ENCODE data around the gene CPEB2. TPM values are rescaled to one million over a fixed set of nuclear protein-coding genes. Genes with fewer than 3 reads are reported as not detected.

CPEB2 gene
- total RNA-seq, 1 experiment from 2014 or later = 3.3 TPM

- ChIA-PET CTCF (no interaction called here), POLR2A (no interaction called here)
- H3K27me3 Mint-ChIP-seq (ENCODE audit: low read depth) = peaks cover 26% of the 10 kb centered on the region
- H3K36me3 Mint-ChIP-seq = no peaks in the 10 kb centered on the region
- TF ChIP-seq OVOL2 (CRISPR knock-in tag; IDR thresholded peaks at IDR 0.05; ENCODE audit: borderline replicate concordance) (no peak), CTCF (IDR thresholded peaks at IDR 0.05) (no peak), ATF3 (CRISPR knock-in tag; conservative IDR thresholded peaks at IDR 0.05) (no peak), NR3C1 (CRISPR knock-in tag; conservative IDR thresholded peaks at IDR 0.05; ENCODE audit: low read depth) (no peak), ESRRA (CRISPR knock-in tag; IDR thresholded peaks at IDR 0.05; ENCODE audit: borderline replicate concordance) (no peak), ZNF263 (CRISPR knock-in tag; IDR thresholded peaks at IDR 0.05; ENCODE audit: low read depth) (no peak), PRRX2 (CRISPR knock-in tag; IDR thresholded peaks at IDR 0.05) (no peak)
- H3K4me1 Mint-ChIP-seq = peaks cover 40% of the 10 kb centered on the region
- ATAC-seq = peak; percentile 5
- DNase-seq (ENCODE audit: low spot score) = peak; percentile 55
- H3K27ac Mint-ChIP-seq = no peak overlapping the region
- H3K9me3 Mint-ChIP-seq = no peaks in the 10 kb centered on the region
- peak overlapping the region; percentile 79 for H3K4me3 Mint-ChIP-seq
Observed at GRCh38 chr4:15003891-15004738, 1.8 kb downstream of the CPEB2 start.

GRCh38 chr4:15004739-15005301 is 2.5 kb downstream of the CPEB2 start:
- H3K36me3 Mint-ChIP-seq = no peaks in the 10 kb centered on the region
- H3K4me3 Mint-ChIP-seq = peak overlapping the region; percentile 79
- H3K27ac Mint-ChIP-seq = no peak overlapping the region
- POLR2A ChIA-PET = no interaction called here
- no peaks in the 10 kb centered on the region for H3K9me3 Mint-ChIP-seq
- ATAC-seq (no peak), DNase-seq (ENCODE audit: low spot score) (peak; percentile 43)
- CTCF ChIA-PET = no interaction called here
- H3K27me3 Mint-ChIP-seq (ENCODE audit: low read depth) = peaks cover 26% of the 10 kb centered on the region
- H3K4me1 Mint-ChIP-seq = peaks cover 42% of the 10 kb centered on the region
- TF ChIP-seq E2F5 (CRISPR knock-in tag; IDR thresholded peaks at IDR 0.05) = no peak
- TF ChIP-seq OVOL2 (CRISPR knock-in tag; IDR thresholded peaks at IDR 0.05; ENCODE audit: borderline replicate concordance) = no peak
- no peak for TF ChIP-seq JAZF1 (CRISPR knock-in tag; IDR thresholded peaks at IDR 0.05)
- TF ChIP-seq E2F1 (CRISPR knock-in tag; IDR thresholded peaks at IDR 0.05) = no peak
- TF ChIP-seq ARID4B (CRISPR knock-in tag; IDR thresholded peaks at IDR 0.05; ENCODE audit: borderline replicate concordance) = no peak
- no peak for TF ChIP-seq TP53 (CRISPR knock-in tag; IDR thresholded peaks at IDR 0.05)
- no peak for TF ChIP-seq AR (CRISPR knock-in tag; IDR thresholded peaks at IDR 0.05)
- peak; percentile 37; the same call in 1 of the 2 replicates for TF ChIP-seq ZNF423 (CRISPR knock-in tag; IDR thresholded peaks at IDR 0.05)
- TF ChIP-seq TEAD4 (CRISPR knock-in tag; IDR thresholded peaks at IDR 0.05) = no peak
- TF ChIP-seq ATF6 (CRISPR knock-in tag; IDR thresholded peaks at IDR 0.05) = no peak
- TF ChIP-seq GTF2I (CRISPR knock-in tag; conservative IDR thresholded peaks at IDR 0.05) = no peak
